ENCODE data around the gene PSMB3. TPM values are rescaled to one million over a fixed set of nuclear protein-coding genes. Genes with fewer than 3 reads are reported as not detected.
"Not testable (repeated sequence)": the region's sequence is repeated elsewhere in the genome, so short reads cannot be mapped to it uniquely, and the experiment has no call there.

Gene PSMB3
- total RNA-seq, 3 donors from 2014 or later = 132 to 214 (median 167) TPM

DNA sequence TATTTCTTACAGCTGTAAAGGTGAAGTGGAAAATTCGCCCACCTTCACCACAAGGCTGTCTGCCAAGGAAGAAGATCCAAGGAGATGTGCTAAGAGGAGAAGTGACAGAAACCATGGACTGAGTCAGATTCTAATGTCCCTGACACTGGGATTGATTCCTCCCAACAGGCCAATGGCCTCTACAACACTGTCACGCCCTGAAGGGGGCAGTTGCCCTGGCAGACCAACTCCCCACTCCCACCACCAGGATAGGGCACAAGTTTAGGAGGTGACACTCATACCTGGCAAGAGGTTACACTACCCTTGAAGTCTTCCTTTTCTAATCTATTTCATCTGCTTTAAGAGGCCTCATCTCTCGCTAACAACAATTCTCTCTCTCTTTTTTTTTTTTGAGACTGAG is 30.7 kb downstream of the PSMB3 start:
- peaks cover 36% of the 10 kb centered on the region for H3K36me3 ChIP-seq
- H3K4me1 ChIP-seq = no peaks in the 10 kb centered on the region
- DNase-seq (ENCODE audit: low spot score in 2 of 2) = no peak
- no peak overlapping the region for H3K27ac ChIP-seq
- intact Hi-C loops (cut with DNase I; ENCODE audit: low total_unique reads) = no loop called here
- no peaks in the 10 kb centered on the region for H3K9me3 ChIP-seq
- H3K4me3 ChIP-seq = no peak overlapping the region
- H3K27me3 ChIP-seq = no peaks in the 10 kb centered on the region
- TF ChIP-seq POLR2AphosphoS5 (IDR thresholded peaks at IDR 0.05) (no peak), POLR2A (IDR thresholded peaks at IDR 0.05) (no peak)
- TF ChIP-seq, protein P1, sequence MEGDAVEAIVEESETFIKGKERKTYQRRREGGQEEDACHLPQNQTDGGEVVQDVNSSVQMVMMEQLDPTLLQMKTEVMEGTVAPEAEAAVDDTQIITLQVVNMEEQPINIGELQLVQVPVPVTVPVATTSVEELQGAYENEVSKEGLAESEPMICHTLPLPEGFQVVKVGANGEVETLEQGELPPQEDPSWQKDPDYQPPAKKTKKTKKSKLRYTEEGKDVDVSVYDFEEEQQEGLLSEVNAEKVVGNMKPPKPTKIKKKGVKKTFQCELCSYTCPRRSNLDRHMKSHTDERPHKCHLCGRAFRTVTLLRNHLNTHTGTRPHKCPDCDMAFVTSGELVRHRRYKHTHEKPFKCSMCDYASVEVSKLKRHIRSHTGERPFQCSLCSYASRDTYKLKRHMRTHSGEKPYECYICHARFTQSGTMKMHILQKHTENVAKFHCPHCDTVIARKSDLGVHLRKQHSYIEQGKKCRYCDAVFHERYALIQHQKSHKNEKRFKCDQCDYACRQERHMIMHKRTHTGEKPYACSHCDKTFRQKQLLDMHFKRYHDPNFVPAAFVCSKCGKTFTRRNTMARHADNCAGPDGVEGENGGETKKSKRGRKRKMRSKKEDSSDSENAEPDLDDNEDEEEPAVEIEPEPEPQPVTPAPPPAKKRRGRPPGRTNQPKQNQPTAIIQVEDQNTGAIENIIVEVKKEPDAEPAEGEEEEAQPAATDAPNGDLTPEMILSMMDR (IDR thresholded peaks at IDR 0.05) = no peak

DNA sequence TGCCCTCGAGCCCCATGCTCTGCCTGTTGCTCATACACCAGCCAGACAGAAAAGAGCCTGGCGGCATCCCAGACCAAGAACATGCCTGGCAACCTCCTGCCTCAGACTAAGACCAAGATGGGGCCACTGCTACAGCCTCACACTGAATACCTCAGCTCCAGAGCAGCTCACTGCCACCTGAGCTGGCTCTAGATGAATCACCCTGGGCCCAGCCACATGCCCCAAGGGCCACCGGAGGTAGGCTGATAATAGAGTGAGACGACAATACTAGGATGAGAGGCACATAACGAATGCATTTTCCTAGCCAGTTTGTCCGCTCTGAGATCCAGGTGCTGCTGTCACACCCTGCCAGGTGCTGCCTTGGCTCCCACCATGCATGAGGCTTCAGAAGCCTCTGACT is 33.8 kb downstream of the PSMB3 start:
- H3K9me3 ChIP-seq = no peaks in the 10 kb centered on the region
- no peak for TF ChIP-seq POLR2AphosphoS5 (IDR thresholded peaks at IDR 0.05)
- TF ChIP-seq, protein P1 (IDR thresholded peaks at IDR 0.05) = no peak
- no peak for TF ChIP-seq POLR2A (IDR thresholded peaks at IDR 0.05)
- peaks cover 14% of the 10 kb centered on the region for H3K36me3 ChIP-seq
- H3K4me1 ChIP-seq = no peaks in the 10 kb centered on the region
- no peaks in the 10 kb centered on the region for H3K27me3 ChIP-seq
- no peak overlapping the region for H3K27ac ChIP-seq
- DNase-seq (ENCODE audit: low spot score in 2 of 2) = no peak
- intact Hi-C loops (cut with DNase I; ENCODE audit: low total_unique reads) = no loop called here
- no peak overlapping the region for H3K4me3 ChIP-seq

DNA sequence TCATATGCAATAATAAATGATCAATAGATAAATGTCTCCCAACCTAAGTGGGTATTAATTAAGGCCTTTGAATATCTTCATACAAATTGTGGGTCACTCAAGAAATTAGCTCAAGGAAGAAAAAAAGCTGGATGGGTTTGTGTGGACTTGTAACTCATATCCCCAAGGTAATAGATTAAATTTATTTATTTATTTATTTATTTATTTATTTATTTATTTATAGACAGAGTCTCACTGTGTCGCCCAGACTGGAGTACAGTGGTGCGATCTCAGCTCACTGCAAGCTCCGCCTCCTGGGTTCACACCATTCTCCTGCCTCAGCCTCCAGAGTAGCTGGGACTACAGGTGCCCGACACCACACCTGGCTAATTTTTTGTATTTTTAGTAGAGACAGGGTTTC is 35.5 kb downstream of the PSMB3 start:
- H3K4me3 ChIP-seq; H3K4me1 ChIP-seq; H3K36me3 ChIP-seq; H3K9me3 ChIP-seq; DNase-seq (ENCODE audit: low spot score in 2 of 2); intact Hi-C loops (cut with DNase I; ENCODE audit: low total_unique reads); H3K27ac ChIP-seq; H3K27me3 ChIP-seq: not testable (repeated sequence)

DNA sequence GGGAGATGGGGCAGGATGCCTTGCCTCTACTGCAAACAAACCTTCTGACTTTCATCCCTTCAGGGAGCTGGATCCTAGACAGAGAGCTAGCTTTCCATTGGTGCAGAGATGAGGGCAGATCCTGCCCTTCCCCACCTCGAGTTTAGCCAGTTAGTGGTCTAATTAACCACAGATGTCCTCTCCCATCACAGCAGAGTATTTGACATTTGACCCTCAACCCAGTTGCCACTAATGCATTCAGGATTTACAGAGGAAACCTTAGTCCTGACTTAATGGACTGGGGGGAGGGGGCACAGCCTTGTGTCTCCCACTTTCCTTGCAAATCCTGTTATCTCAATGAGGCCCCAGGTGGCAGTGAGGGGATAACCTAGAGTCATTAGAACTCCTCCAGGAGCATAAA is 36.6 kb downstream of the PSMB3 start:
- no peaks in the 10 kb centered on the region for H3K4me1 ChIP-seq
- intact Hi-C loops (cut with DNase I; ENCODE audit: low total_unique reads) = no loop called here
- no peak for DNase-seq (ENCODE audit: low spot score in 2 of 2)
- no peak overlapping the region for H3K27ac ChIP-seq
- no peaks in the 10 kb centered on the region for H3K27me3 ChIP-seq
- TF ChIP-seq POLR2AphosphoS5 (IDR thresholded peaks at IDR 0.05) = no peak
- TF ChIP-seq POLR2A (IDR thresholded peaks at IDR 0.05) = no peak
- TF ChIP-seq, protein P1 (IDR thresholded peaks at IDR 0.05) = no peak
- H3K4me3 ChIP-seq = no peak overlapping the region
- peaks cover 4% of the 10 kb centered on the region for H3K36me3 ChIP-seq
- no peaks in the 10 kb centered on the region for H3K9me3 ChIP-seq

DNA sequence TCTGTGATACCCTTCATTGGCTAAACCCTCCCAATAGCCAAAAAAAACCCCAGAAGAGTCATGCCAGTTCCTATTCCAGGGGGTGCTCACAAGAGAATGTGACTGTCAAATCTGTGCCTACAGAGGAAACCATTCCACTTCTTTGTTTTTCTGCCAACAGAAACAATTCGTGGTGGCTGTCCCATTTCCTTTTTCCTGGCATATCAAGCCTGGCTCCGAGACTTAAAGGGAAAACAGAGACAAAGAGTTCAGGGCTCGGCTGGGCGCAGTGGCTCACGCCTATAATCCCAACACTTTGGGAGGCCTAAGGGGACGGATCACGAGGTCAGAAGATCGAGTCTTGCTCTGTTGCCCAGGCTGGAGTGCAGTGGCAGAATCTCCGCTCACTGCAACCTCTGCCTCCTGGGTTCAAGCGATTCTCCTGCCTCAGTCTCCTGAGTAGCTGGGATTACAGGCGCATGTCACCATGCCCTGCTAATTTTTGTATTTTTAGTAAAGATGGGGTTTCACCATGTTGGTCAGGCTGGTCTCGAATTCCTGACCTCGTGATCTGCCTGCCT is 37.7 kb downstream of the PSMB3 start:
- H3K9me3 ChIP-seq; DNase-seq (ENCODE audit: low spot score in 2 of 2); intact Hi-C loops (cut with DNase I; ENCODE audit: low total_unique reads); H3K27me3 ChIP-seq; H3K4me1 ChIP-seq; H3K27ac ChIP-seq; H3K4me3 ChIP-seq; H3K36me3 ChIP-seq: not testable (repeated sequence)

DNA sequence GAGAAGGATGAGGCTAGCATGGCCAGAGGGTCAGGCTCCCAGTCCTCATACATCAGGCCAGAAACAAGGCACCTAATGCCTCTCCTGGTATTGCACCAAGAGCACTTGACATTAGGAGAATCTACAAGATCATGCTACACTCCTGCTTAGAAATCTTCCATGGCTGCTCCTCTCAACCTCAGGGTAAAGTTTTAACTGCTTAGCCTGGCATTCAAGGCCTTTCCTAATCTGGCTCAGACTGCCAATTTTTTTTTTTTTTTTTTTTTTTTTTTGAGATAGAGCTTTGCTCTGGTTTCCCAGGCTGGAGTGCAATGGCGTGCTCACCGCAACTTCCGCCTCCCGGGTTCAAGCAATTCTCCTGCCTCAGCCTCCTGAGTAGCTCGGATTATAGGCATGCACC is 38.6 kb downstream of the PSMB3 start:
- no peak for DNase-seq (ENCODE audit: low spot score in 2 of 2)
- no peak overlapping the region for H3K4me3 ChIP-seq
- H3K9me3 ChIP-seq = no peaks in the 10 kb centered on the region
- TF ChIP-seq, protein P1 (IDR thresholded peaks at IDR 0.05) = no peak
- TF ChIP-seq POLR2AphosphoS5 (IDR thresholded peaks at IDR 0.05) = no peak
- no peak for TF ChIP-seq POLR2A (IDR thresholded peaks at IDR 0.05)
- no peaks in the 10 kb centered on the region for H3K27me3 ChIP-seq
- H3K36me3 ChIP-seq = no peaks in the 10 kb centered on the region
- no peak overlapping the region for H3K27ac ChIP-seq
- intact Hi-C loops (cut with DNase I; ENCODE audit: low total_unique reads) = no loop called here
- H3K4me1 ChIP-seq = no peaks in the 10 kb centered on the region

Measured in breast epithelium (tissue), 4 donors.